ENCODE results near the gene MAN1A1. TPM values are rescaled to one million over a fixed set of nuclear protein-coding genes. Genes with fewer than 3 reads are reported as not detected.
A peak's percentile ranks its signal among the peaks of the same experiment; 100 is the strongest.
"Not testable (repeated sequence)": the region's sequence is repeated elsewhere in the genome, so short reads cannot be mapped to it uniquely, and the experiment has no call there.

The MAN1A1 gene
- total RNA-seq (2014; rRNA removed; shearing (Covaris generic)): 16.1 and 17.9 TPM in 2 replicates

GRCh38 chr6:119349361-119350201 is at the start of gene MAN1A1:
TSS of gene MAN1A1 (minus strand) at chr6:119349761. CDS start at chr6:119349065, 696 bp downstream.
- DNase-seq (ENCODE audit: low spot score): peak; percentile 72

- no peak for DNase-seq (ENCODE audit: low spot score)
These were observed 45.6 kb upstream of the MAN1A1 start for GRCh38 chr6:119395192-119395591.

- no peak for DNase-seq (ENCODE audit: low spot score)
These were observed 40.8 kb upstream of the MAN1A1 start for GRCh38 chr6:119390247-119390793.

- DNase-seq (ENCODE audit: low spot score): no peak
These were observed 36.4 kb upstream of the MAN1A1 start for GRCh38 chr6:119385994-119386393.

GRCh38 chr6:119384444-119384843 is 34.9 kb upstream of the MAN1A1 start:
- DNase-seq (ENCODE audit: low spot score): no peak

GRCh38 chr6:119379809-119380208 is 30.2 kb upstream of the MAN1A1 start:
- no peak for DNase-seq (ENCODE audit: low spot score)

GRCh38 chr6:119377043-119377442 is 27.5 kb upstream of the MAN1A1 start:
- not testable (repeated sequence) for DNase-seq (ENCODE audit: low spot score)

- DNase-seq (ENCODE audit: low spot score): no peak
These were observed 20.5 kb upstream of the MAN1A1 start for GRCh38 chr6:119370080-119370479.

- no peak for DNase-seq (ENCODE audit: low spot score)
These were observed 19.4 kb upstream of the MAN1A1 start for GRCh38 chr6:119368921-119369320.

- DNase-seq (ENCODE audit: low spot score): no peak
These were observed 11.6 kb upstream of the MAN1A1 start for GRCh38 chr6:119361209-119361608.

- no peak for DNase-seq (ENCODE audit: low spot score)
These were observed 10.8 kb upstream of the MAN1A1 start for GRCh38 chr6:119360262-119360915.

GRCh38 chr6:119355890-119356289 is 6.3 kb upstream of the MAN1A1 start:
- no peak for DNase-seq (ENCODE audit: low spot score)

GRCh38 chr6:119355157-119355556 is 5.6 kb upstream of the MAN1A1 start:
- no peak for DNase-seq (ENCODE audit: low spot score)

- DNase-seq (ENCODE audit: low spot score): no peak
These were observed 4.1 kb upstream of the MAN1A1 start for GRCh38 chr6:119353696-119354095.

- no peak for DNase-seq (ENCODE audit: low spot score)
These were observed 2.4 kb upstream of the MAN1A1 start for GRCh38 chr6:119352001-119352400.

- no peak for DNase-seq (ENCODE audit: low spot score)
These were observed 1.4 kb upstream of the MAN1A1 start for GRCh38 chr6:119350952-119351372.

GRCh38 chr6:119350202-119350951 is 816 bp upstream of the MAN1A1 start:
- peak; percentile 73 for DNase-seq (ENCODE audit: low spot score)

- DNase-seq (ENCODE audit: low spot score): peak; percentile 21
These were observed 707 bp downstream of the MAN1A1 start for GRCh38 chr6:119348748-119349360.

- no peak for DNase-seq (ENCODE audit: low spot score)
These were observed 1.3 kb downstream of the MAN1A1 start for GRCh38 chr6:119348096-119348747.

GRCh38 chr6:119347466-119348095 is 2.0 kb downstream of the MAN1A1 start:
- DNase-seq (ENCODE audit: low spot score): peak; percentile 54
